GM19397 (cell line): ENCODE measurements around the gene OR10K2.
"Not testable (repeated sequence)": the region's sequence is repeated elsewhere in the genome, so short reads cannot be mapped to it uniquely, and the experiment has no call there.

Experiments used
- ATAC-seq: cut with Tn5 transposase; IDR thresholded peaks from one replicate; pipeline ENCODE4 v1.9.1; 2021; ENCODE audit warnings: mild to moderate bottlenecking, moderate library complexity; ENCODE audit not compliant: unreplicated experiment

The OR10K2 gene

GRCh38 chr1:158426137-158426536, at the start of gene OR10K2:
Gene OR10K2 (minus strand): TSS chr1:158426237. CDS start chr1:158420866, 5,371 bp downstream.
- no peak for ATAC-seq

- ATAC-seq = no peak
These were observed 45.9 kb upstream of the OR10K2 start, which contains the start of gene OR10R2 for GRCh38 chr1:158471920-158472319. Gene OR10R2 (plus strand): TSS chr1:158472220. CDS start chr1:158472326, 106 bp downstream.

- ATAC-seq = no peak
These were observed 35.5 kb upstream of the OR10K2 start, which contains the start of gene OR10K1 for GRCh38 chr1:158461534-158461933. Gene OR10K1 (plus strand): TSS chr1:158461834. CDS start chr1:158465562, 3,728 bp downstream.

DNA sequence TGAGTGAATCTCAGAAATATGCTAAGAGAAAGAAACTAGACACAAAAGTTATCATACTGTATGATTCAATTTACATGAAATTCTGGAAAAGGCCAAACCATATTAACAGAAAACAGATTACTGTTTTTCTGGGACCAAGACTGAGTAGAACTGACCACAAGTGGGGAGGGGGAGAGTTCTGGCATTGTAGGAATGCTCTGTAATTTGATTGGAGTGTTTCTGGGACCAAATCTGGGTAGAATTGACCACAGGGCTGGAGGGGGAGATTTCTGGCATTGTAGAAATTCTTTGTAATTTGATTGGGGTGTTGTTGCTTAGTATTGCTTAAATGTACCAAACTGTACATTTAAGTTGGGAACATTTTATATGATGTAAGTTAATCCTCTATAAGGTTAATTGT, 32.2 kb upstream of the OR10K2 start:
- ATAC-seq = no peak

DNA sequence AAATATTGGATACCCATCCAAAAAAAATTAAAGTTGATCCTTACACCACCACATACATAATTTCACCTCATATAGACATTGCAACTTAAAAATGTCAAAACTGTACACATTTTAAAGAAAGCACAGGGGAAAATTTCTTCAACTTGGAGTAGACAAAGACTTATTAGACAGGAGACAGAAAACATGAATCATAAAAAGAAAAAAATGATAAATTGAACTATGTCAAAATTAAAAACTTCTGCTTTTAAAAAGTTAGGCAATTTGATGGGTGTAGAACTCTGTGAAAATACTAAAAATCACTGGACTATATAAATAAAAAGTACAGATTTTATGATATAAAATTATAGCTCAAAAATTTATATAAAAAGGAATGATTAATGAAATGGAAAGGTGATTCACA, 31.2 kb upstream of the OR10K2 start:
- ATAC-seq = no peak

- no peak for ATAC-seq
These were observed 28.5 kb upstream of the OR10K2 start for GRCh38 chr1:158454537-158454936.

DNA sequence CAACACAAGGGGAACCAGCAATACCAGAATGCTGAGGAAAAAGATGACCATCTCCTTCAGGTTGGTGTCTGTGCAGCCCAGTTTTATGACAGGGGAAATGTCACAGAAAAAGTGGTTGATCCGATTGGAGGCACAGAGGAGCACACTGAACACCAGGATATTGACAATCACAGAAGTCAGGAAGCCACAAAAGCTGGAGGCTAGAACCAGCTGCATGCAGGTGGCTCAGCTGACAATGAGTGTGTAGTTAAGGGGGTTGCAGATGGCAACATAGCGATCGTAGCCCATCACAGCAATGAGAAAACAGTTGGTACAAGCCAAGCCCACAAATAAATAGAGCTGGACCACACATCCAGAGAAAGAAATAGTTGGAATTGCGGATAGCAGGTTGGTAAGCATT, 19.3 kb upstream of the OR10K2 start:
- ATAC-seq = no peak

- no peak for ATAC-seq
These were observed 8.7 kb upstream of the OR10K2 start for GRCh38 chr1:158434741-158435140.

GRCh38 chr1:158430163-158430562, 4.1 kb upstream of the OR10K2 start:
- not testable (repeated sequence) for ATAC-seq

DNA sequence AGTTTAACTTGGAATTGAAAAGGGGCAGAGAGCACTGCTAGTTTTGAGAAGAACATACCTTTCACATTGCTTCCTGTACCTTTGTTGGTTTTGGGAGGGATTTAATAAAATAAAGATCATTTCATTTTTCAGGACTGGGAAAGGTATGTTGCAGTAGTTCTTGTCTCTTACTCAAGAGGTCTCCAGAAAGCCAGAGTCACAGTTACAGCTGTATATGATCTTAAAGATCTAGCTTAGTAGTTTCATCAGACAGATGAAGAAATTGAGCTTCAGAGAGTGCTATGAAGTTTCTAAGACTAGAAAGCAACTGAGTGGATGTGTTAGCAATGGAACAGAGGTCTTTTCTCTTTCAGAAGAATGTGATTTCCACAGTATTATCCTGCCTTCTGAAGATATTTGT, 1.0 kb downstream of the OR10K2 start:
- ATAC-seq = no peak

DNA sequence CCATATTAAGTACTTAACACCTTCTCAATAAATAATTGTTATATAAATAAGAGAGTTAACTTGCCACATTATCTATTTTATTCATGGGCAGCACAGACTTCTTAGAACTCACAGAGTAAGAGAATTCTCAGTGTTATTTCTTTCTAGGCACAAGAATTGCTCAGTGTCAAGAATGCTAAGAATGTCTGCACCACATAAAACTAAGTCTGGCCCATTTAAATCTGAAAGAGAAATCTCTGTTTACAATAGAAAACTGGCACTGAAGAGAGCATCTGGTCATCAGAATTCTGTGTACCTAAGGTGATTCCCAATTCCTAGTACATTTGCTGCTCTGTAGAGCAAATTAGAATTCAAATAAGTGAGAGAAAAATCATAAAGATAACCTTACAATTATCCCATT, 3.8 kb downstream of the OR10K2 start:
- ATAC-seq = no peak

DNA sequence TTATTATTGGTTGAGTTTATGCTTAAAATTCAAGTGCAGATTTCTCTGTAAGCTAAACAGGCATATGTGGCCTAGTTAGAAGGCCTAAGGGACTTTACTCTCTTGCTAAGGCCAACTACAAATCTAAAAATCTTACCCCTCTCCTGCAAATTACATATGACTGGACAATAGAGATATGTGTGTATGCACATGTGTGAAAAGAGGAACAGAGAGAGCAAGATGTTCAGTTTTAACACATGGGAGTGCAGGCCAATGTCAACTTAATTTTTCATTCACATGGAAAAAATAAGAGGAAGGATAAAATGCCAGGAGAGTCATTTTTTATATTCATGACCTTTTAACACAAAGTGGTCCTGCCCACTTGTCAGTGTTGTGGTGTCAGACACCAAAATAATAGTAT, 8.5 kb downstream of the OR10K2 start:
- no peak for ATAC-seq

- ATAC-seq = no peak
These were observed 11.2 kb downstream of the OR10K2 start for GRCh38 chr1:158414651-158415345.

DNA sequence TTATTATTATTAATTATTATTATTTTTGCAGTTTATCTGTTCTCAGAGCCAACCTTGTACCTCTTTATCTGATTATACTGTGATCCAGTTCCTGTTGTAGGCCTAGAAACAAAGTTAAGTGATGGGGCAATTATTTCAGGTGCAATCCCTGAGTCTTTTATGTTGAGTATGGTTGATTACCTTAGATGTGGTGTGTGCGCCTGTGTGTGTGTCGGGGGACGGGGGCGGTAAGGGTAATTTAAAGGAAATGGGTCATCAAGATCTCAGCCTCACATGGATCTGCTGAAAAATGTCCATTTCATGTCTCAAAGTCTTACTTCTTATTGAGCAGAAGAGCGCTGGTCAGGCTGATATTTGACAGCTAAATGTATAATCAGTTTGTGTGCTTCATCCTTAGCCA, 18.9 kb downstream of the OR10K2 start:
- no peak for ATAC-seq

GRCh38 chr1:158400871-158401270, 25.2 kb downstream of the OR10K2 start:
- ATAC-seq = no peak

DNA sequence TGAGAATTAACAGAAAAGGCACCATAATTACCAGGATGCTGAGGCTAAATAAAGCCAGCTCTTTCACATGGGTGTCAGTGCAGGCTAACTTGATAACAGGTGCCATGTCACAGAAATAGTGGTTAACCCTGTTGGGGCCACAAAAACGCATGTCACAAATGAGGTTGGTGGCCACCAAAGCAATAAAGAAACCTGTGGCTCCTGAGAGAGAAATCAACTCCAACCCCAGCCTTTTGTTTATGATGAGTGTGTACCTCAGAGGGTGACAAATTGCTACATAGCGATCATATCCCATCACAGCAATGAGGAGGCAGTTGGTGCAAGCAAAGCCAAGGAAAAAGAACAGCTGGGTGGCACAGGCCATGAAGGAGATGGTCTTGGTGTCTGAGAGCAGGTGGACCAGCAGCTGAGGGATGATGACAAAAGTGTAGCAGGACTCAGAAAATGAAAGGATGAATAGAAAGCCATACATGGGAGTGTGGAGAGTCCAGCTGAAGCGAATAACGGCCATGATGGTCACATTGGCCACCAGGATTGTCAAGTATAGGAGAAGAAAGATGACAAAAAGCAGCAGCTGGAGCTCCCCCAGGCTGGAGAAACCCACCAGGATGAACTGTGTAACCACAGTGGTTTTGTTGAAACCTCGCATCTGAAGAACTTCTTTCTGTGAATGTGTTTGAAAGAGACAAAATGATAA, 27.1 kb downstream of the OR10K2 start, which contains the start of gene OR10T2:
Gene OR10T2, minus strand, starts transcription at position 649 of the 697 bp plus-strand sequence. Its CDS starts 0 bp downstream, at position 649.
- no peak for ATAC-seq

- no peak for ATAC-seq
These were observed 29.4 kb downstream of the OR10K2 start for GRCh38 chr1:158396646-158397045.

DNA sequence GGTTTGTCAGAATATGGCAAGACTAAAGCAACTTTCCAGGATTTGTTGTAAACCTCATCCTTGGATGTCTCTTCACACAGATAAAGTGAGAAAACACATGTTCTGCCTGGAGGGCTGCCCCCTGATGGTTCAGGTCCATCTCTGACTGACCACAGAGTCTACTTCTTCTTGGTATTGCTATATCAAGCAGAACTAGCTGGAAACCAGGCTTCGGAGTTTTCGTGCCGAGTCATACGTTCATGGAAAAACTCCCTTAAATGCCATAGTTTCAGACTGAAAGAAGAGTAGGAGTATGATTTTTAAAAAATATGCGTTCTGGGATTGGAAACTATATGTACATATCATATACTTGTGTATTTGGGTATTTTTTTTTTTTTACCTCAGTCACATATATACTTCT, 32.6 kb downstream of the OR10K2 start:
- no peak for ATAC-seq

GRCh38 chr1:158391099-158391498, 34.9 kb downstream of the OR10K2 start:
- no peak for ATAC-seq

DNA sequence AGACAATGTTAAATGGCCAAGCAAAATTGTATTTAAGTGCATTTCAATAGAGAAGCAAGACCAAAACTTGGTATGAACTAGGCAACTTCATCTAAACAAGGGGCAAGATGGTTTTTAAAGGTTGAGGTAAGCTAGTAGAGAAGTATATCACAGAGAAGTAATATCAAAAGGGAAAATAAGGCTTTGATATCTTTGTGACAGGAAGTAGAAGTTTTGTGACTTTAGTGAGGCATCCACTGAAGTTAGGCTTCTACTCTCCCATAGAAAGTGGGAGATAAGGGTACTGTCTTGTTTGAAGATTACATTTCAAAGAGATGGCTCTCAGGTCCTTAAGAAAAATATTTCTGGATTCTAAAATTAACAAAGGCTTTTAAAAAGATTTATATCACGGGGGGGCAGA, 35.7 kb downstream of the OR10K2 start:
- ATAC-seq = no peak

DNA sequence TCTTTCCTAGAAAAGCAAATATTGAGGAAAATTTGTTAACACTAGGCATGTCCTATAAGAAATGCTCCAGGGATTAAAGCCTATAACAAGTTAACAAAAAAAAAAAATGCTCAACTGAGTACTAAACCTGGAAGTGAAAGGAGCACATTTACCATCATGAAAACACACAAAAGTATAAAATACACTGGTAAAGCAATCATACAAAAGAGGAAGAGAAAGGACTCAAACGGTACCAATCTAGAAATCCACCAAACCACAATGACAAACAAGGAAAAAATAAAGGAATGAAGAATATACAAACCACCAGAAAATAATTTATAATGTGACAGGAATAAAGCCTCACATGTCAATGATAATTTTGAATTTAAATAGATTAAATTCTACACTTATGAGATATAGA, 51.2 kb downstream of the OR10K2 start:
- no peak for ATAC-seq

GRCh38 chr1:158374101-158374500, 51.9 kb downstream of the OR10K2 start:
- ATAC-seq = not testable (repeated sequence)
